GM13976 (cell line): ENCODE measurements around the gene JAG2.

ENCODE experiments used
- DNase-seq: peaks from one replicate; pipeline ENCODE4 v3.0.0; 2012; ENCODE audit warnings: low spot score
- in situ Hi-C: fragments of 300-500 bp; cut with MboI; formaldehyde crosslinking; loops from one replicate; pipeline ENCODE4 v1.12.0; 2022; ENCODE audit warnings: low sequenced_read_pairs, mixed read lengths, inconsistent platforms; ENCODE audit not compliant: unreplicated experiment
- TF ChIP-seq, protein P1 (sequence below): IDR thresholded peaks from 2 replicates; pipeline ENCODE4 v1.5.1; 2012; ENCODE audit warnings: borderline replicate concordance, mild to moderate bottlenecking; ENCODE audit not compliant: insufficient read depth; ENCODE audit errors: extremely low read depth, missing control alignments, control extremely low read depth

JAG2 gene

DNA sequence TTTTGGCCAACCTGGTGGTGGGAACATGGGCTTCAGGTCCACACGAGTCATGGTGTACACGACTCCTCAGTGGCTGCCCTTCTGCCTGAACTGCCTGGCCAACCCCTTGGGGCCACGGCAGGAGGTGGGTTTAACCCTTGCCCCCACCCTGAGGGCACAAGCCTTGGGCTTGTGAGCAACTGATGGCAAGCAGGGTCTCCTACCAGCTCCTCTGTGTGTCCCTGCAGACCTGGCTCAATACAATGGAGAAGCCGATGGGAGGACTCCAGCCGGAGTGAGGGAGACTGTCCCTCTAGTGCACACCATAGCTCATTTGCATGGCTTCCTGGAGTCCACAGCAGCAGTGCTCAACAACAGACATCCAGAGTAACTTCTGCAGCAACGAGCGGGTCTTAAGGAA, 28.0 kb downstream of the JAG2 start:
- DNase-seq: no peak
- TF ChIP-seq, protein P1, sequence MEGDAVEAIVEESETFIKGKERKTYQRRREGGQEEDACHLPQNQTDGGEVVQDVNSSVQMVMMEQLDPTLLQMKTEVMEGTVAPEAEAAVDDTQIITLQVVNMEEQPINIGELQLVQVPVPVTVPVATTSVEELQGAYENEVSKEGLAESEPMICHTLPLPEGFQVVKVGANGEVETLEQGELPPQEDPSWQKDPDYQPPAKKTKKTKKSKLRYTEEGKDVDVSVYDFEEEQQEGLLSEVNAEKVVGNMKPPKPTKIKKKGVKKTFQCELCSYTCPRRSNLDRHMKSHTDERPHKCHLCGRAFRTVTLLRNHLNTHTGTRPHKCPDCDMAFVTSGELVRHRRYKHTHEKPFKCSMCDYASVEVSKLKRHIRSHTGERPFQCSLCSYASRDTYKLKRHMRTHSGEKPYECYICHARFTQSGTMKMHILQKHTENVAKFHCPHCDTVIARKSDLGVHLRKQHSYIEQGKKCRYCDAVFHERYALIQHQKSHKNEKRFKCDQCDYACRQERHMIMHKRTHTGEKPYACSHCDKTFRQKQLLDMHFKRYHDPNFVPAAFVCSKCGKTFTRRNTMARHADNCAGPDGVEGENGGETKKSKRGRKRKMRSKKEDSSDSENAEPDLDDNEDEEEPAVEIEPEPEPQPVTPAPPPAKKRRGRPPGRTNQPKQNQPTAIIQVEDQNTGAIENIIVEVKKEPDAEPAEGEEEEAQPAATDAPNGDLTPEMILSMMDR: no peak
- in situ Hi-C loops: no loop called here

DNA sequence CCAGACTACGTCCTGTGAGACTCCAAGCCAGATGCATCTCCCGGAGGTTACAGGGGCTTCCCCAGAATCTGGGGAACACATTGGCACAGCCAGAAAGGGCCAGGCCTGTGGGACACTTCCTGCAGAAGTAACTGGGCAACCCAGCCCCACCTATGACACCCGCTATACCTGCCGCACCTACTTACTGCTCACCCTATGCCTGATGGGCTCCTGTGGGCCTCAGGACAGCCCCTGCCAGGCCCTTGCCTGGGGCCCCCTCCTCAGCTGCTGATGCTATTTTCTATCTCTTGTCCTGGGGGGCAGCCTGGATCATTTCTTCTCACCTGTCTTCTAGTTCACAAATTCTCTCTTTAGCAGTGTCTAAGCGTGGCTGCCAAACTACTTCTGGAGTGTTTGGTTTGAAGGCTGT, 28.7 kb downstream of the JAG2 start:
- TF ChIP-seq, protein P1: no peak
- in situ Hi-C loops: no loop called here
- no peak for DNase-seq

DNA sequence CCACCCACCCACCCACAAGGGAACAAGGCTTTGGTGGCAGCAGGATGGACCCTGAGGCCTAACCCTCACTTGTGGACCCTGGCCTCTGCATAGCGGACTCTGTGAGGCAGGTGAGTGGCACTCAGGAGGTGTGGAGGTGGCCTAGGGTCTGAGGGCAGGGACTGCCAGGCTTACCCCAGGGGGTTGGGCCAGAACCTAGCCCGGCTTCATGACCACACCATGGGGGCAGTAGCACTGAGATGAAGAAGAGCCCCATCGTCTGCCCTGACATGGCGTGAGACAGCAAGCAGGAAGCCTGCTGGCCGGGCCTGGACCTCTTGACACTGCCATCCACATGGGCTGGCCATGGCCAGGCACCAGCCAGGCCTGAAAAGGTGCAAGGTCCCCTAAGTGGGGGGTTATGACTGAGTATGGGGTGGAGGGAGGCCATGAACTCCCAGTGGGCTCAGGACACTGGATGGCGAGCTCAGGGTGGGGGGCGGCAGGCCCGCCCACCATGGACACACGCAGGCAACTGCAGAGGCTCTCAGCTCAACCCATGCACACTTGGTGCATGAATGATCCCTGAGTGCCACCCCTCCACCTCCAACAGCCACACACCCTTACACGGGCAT, 29.3 kb downstream of the JAG2 start:
- no peak for DNase-seq
- in situ Hi-C loops: no loop called here
- TF ChIP-seq, protein P1: no peak

DNA sequence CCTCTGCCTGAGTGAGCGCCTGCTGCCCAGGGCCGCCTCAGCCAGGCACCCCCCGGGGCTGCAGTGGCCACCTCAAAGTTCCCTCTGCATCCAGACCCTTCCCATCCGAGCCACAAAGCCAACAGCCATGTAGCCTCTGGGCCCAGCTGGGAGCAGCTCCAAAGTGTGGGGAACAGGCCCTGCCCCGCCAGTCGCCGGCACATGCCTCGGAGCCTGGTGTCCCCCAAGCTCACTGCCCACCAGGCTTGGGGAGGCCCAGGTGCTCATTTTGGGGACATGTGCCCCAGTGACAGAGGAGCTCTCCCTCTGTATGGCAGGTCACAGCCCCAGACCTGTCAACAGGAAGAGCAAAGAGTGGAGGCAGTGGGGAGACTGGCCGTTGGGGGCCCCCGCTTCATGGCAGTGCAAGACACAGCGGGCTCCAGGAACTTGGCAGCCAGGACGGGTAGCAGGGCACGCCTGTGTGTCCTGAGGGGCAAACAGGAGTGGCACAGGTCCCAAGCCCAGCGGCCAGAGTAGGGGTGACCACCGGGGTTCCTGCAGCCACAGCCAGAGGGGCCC, 29.9 kb downstream of the JAG2 start:
- in situ Hi-C loops: no loop called here
- TF ChIP-seq, protein P1: no peak
- no peak for DNase-seq

DNA sequence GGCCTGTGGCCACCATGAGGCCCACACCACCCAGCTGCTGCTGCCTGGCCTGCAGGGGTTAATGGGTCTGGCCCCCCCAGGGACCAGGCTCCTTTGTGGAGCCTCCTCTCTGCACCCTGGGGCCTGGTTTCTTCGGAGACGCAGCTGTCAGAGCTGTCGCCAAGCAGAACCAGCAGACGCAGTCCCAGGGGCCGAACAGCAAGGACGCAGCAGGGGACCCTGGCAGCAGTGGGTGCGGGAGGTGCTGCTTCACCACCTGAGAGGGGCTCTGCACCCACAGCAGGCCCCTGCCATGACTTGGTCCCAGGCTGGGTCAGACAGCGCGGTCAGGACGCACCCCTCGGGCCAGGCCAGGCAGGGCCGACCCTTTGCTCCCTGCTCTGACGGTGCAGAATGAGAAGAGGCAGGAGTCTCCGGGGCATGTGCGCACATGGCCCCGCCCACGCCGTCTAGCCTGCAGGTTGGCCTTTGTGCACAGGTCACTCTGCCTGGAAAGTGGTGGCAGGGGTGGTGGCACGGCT, 30.5 kb downstream of the JAG2 start:
- in situ Hi-C loops: no loop called here
- no peak for DNase-seq
- TF ChIP-seq, protein P1: no peak

DNA sequence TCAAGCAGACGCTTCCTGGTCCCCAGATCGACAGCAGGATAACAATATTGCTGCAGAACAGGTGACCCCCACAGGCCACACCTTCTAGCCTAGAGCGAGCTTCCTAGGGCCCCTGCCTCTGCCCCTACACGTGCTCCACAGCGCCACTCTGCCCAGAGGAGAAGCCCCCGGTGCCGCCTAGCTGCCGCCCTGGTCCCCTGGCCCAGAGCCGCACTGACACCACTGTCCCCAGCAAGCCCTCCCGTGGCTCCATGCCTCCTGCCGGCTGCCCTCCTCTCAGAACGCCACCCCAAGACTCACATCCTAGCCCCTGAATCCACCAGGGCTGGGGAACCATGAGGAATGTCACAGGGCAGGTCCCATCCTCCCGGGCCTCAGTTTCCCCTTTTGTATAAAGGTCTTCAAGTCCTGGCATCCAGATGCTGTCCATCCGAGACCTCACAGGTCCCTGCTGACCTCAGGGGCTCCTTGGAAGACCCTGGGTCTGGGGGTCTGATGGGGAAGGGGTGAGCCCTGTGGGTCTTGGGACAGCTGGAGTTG, 31.0 kb downstream of the JAG2 start:
- no peak for DNase-seq
- TF ChIP-seq, protein P1: no peak
- in situ Hi-C loops: no loop called here
